ENCODE data around the gene DAAM2. TPM values are rescaled to one million over a fixed set of nuclear protein-coding genes. Genes with fewer than 3 reads are reported as not detected.

The DAAM2 gene
- total RNA-seq, 1 experiment from 2014 or later = not detected

DNA sequence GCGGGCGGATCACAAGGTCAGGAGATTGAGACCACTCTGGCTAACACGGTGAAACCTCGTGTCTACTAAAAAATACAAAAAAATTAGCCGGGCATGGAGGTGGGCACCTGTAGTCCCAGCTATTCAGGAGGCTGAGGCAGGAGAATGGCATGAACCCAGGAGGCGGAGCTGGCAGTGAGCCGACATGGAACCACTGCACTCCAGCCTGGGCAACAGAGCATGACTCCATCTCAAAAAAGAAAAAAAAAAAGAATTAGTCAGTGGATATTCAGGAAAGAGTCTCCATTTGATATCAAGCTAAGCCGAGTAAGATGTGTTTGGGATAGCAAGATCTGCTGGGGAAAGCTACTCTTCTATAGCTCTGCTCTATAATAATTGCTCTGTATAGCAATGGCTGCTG lies 101.1 kb downstream of the DAAM2 start:
- in situ Hi-C loops (cut with HindIII; ENCODE audit: low pct_unique_long_range_greater_than_20kb, low sequenced_read_pairs) = no loop called here
- DNase-seq (ENCODE audit: low read depth) = peak; percentile 33

- in situ Hi-C loops (cut with HindIII; ENCODE audit: low pct_unique_long_range_greater_than_20kb, low sequenced_read_pairs) = no loop called here
- no peak for DNase-seq (ENCODE audit: low read depth)
These were observed 104.5 kb downstream of the DAAM2 start for GRCh38 chr6:39896701-39897100.

DNA sequence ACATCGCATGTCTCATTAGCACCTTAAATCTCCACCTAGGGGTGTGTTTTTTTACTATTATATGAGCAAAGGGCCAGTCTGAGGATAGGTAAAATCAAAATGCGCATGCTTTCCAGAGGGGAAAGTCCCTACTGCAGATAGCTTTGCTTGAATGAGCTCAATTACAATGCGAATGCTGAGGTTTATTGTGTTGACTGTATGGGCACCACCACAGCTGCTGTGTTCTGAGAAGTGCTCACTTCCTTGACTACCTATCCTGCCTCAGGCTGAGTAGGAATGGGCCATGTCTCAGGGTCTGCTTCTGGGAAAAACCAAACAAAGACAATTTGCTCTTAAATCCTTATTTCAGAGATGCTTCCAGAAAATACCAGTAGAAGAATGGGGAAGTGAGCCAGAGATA lies 105.5 kb downstream of the DAAM2 start:
- in situ Hi-C loops (cut with HindIII; ENCODE audit: low pct_unique_long_range_greater_than_20kb, low sequenced_read_pairs) = no loop called here
- DNase-seq (ENCODE audit: low read depth) = peak; percentile 4

DNA sequence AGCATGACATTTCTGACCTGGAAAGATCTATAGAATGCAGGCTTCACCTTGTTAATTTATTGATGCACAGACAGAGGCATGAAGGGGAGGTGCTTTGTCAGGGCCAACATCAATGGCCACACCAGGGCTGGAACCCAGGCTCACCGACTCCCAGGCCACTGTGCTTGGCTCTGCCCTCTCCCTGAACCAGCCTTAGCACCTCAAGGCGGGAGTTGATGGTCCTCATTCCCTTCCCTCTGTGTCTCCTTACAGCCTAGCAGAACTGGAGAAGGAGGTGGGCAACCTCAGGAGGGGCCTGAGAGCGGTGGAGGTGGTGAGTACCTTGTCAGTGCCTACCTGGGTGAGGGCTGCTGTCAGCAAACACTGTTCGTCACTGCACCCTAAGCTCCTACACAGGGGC lies 106.4 kb downstream of the DAAM2 start:
- DNase-seq (ENCODE audit: low read depth) = no peak

GRCh38 chr6:39899554-39900295 lies 107.5 kb downstream of the DAAM2 start:
- no peak for DNase-seq (ENCODE audit: low read depth)
- in situ Hi-C loops (cut with HindIII; ENCODE audit: low pct_unique_long_range_greater_than_20kb, low sequenced_read_pairs) = no loop called here

More for the DNA sequence above, 106.4 kb downstream of the DAAM2 start:
- in situ Hi-C loops (cut with HindIII; ENCODE audit: low pct_unique_long_range_greater_than_20kb, low sequenced_read_pairs) = no loop called here

DNA sequence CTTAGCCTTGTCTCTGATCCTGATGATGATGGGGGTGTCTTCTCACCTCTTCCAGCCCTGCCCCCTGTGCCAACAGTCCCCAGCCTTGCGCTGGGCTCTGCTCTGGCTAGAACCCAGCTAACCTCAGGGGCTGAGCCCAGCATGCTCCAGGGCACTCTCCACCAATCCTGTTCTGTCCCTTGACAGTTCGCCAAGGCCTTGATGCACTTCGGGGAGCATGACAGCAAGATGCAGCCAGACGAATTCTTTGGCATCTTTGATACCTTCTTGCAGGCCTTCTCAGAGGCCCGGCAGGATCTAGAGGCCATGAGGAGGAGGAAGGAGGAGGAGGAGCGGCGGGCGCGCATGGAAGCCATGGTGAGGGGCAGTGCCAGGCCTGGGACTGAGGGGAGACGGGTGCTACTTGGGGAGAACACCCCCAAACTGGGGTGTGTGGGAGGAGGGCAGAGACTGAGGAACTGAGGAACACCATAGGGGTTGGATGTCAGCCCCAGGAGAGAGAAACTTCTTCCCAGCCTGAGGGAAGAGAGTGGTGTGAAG lies 109.0 kb downstream of the DAAM2 start:
- no peak for DNase-seq (ENCODE audit: low read depth)
- in situ Hi-C loops (cut with HindIII; ENCODE audit: low pct_unique_long_range_greater_than_20kb, low sequenced_read_pairs) = no loop called here

DNA sequence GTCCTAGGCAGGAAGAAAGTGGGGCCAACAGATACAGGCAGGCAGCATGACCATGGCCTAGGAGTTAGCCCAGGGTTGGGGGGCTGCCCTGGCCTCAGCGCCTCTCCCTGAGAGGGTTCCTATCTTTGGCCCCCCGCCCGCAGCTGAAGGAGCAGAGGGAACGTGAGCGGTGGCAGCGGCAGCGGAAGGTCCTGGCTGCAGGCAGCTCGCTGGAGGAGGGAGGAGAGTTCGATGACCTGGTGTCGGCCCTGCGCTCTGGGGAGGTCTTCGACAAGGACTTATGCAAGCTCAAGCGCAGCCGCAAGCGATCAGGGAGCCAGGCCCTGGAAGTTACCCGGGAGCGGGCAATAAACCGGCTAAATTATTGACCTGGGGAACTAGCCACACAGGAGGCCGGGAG lies 109.5 kb downstream of the DAAM2 start:
- DNase-seq (ENCODE audit: low read depth) = no peak
- in situ Hi-C loops (cut with HindIII; ENCODE audit: low pct_unique_long_range_greater_than_20kb, low sequenced_read_pairs) = no loop called here

GRCh38 chr6:39902136-39902535 lies 110.0 kb downstream of the DAAM2 start:
- DNase-seq (ENCODE audit: low read depth) = no peak

DNA sequence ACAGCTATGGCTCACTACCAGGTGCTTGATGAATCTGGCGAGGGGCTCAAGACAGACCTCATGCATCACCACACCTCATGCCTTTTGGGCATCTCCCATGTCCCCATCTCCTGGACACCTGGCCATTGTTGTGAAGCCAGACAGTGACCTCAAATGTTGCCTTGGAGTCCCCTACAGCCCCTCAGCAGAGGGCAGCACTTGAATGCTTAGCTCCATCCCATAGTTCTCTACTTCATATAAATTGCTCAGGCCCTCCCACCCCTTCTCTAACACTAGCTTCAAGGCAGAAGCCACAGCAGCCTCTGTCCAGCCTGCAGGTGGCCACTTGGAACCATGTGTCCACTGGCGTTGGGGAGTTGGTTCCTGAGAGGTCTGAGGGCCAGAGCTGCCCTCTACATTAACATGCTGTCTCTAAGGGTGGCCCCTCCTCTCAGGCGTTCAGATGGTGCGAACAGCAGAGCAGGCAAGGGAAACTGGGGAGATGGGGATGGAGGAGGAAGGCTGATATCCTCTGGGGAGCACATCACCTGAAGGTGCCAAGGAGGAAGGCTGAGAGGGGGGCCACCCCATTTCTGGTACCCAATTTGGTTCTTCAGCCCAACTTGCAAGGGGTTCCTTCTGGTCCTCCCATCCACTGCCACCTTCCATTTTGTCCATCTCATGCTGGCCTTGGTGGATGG lies 110.8 kb downstream of the DAAM2 start:
- no peak for DNase-seq (ENCODE audit: low read depth)

More at GRCh38 chr6:39902136-39902535, 110.0 kb downstream of the DAAM2 start:
- in situ Hi-C loops (cut with HindIII; ENCODE audit: low pct_unique_long_range_greater_than_20kb, low sequenced_read_pairs) = no loop called here

GRCh38 chr6:39903656-39904055 lies 111.5 kb downstream of the DAAM2 start:
- DNase-seq (ENCODE audit: low read depth) = no peak
- in situ Hi-C loops (cut with HindIII; ENCODE audit: low pct_unique_long_range_greater_than_20kb, low sequenced_read_pairs) = no loop called here

More for the DNA sequence above, 110.8 kb downstream of the DAAM2 start:
- in situ Hi-C loops (cut with HindIII; ENCODE audit: low pct_unique_long_range_greater_than_20kb, low sequenced_read_pairs) = no loop called here

GRCh38 chr6:39904946-39905639 lies 112.9 kb downstream of the DAAM2 start:
- DNase-seq (ENCODE audit: low read depth) = no peak
- in situ Hi-C loops (cut with HindIII; ENCODE audit: low pct_unique_long_range_greater_than_20kb, low sequenced_read_pairs) = no loop called here

DNA sequence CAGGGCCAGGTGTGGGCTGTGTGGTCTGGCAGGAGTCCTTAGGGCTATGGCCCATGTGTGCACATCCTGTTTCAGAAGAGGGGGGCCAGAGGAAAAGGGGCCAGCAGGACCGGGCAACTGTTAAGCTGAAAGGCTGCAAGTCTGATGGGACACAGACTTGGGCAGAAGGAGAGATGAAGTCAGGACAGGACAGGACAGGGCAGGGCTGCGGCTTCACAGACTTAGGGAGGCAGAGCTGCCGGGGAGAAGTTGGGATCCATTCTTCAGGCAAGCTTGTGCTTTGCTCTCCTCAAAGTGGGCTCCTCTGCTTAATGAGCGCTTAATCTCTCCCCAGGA lies 113.4 kb downstream of the DAAM2 start:
- in situ Hi-C loops (cut with HindIII; ENCODE audit: low pct_unique_long_range_greater_than_20kb, low sequenced_read_pairs) = no loop called here
- DNase-seq (ENCODE audit: low read depth) = no peak

GRCh38 chr6:39906318-39906761 lies 114.2 kb downstream of the DAAM2 start:
- in situ Hi-C loops (cut with HindIII; ENCODE audit: low pct_unique_long_range_greater_than_20kb, low sequenced_read_pairs) = no loop called here
- no peak for DNase-seq (ENCODE audit: low read depth)

DNA sequence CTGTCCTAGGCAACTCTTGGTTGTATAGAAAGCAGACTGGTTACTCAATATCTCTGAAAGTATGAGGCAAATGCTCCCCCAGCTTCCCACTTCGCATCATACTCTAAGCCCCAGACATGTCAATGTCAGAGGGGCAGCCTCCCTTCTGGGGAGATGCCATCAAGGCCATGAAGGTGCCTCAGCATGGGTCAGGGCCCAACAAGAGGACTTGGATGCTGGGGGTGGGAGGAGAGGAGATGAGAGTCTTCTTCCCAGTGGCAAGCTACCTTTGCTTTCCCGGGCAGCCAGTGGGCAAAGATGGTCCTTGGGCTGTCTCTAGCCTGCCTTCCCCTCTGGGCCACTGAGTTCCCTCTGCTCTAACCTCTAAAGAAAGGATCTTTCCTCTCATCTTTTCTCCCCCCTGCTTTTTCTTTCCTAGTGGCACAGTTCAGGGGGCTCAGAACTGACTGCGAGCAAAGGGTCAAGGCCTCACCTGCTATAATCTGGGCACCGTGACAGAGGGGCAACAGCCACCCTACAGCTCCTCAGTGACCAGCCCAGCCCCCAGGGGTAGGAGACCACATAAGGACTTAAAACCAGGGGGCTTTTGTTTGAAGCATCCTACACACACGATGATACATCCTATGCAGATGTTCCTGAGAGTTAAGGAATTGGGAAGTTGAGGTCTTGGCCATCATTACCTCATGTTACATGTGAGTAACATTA lies 115.8 kb downstream of the DAAM2 start:
- in situ Hi-C loops (cut with HindIII; ENCODE audit: low pct_unique_long_range_greater_than_20kb, low sequenced_read_pairs) = no loop called here
- no peak for DNase-seq (ENCODE audit: low read depth)

- in situ Hi-C loops (cut with HindIII; ENCODE audit: low pct_unique_long_range_greater_than_20kb, low sequenced_read_pairs) = no loop called here
- no peak for DNase-seq (ENCODE audit: low read depth)
These were observed 116.8 kb downstream of the DAAM2 start for GRCh38 chr6:39908838-39909583.

GRCh38 chr6:39909701-39910100 lies 117.5 kb downstream of the DAAM2 start:
- in situ Hi-C loops (cut with HindIII; ENCODE audit: low pct_unique_long_range_greater_than_20kb, low sequenced_read_pairs) = no loop called here
- no peak for DNase-seq (ENCODE audit: low read depth)

DNA sequence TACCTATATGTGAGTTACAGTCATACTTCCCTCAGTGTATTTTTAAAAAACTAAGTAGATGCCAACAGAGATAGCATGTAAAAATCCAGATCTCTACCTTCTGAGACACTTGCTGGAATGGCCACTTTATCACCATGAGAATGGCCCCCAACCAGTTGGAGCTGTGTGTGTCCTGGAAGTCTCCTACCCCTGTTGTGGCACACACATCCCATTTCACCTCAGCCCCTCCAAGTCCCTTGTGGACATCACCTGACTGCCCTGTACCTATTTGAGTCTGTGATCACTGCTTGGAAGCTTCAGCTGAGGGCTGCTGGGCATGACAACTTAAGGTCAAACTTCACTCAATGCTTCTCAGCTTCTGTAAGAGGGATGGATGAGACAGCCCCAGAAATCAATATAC lies 118.0 kb downstream of the DAAM2 start:
- in situ Hi-C loops (cut with HindIII; ENCODE audit: low pct_unique_long_range_greater_than_20kb, low sequenced_read_pairs) = no loop called here

DNA sequence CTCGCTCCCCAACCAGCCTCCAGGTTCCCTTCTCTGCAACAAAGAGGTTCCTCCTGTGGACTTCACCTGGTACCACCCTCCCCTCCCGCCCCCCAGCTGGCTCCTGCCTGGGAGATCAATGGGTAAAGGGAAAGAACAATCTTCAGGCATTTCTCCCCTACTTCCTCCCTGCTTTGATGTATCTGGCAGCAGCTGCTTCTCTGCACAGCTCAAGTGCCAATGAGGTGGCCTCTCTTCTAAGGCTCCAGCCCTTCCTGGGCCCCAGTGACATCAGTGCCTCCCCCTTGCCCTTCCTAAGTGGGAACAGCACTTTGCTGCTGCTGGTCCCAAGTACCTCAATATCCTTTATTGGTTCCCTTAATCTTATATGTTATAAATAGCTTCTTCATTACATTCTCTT lies 118.6 kb downstream of the DAAM2 start:
- no peak for DNase-seq (ENCODE audit: low read depth)
- in situ Hi-C loops (cut with HindIII; ENCODE audit: low pct_unique_long_range_greater_than_20kb, low sequenced_read_pairs) = no loop called here

More for the DNA sequence above, 118.0 kb downstream of the DAAM2 start:
- DNase-seq (ENCODE audit: low read depth) = no peak
